ENCODE results near the gene KLRB1. TPM values are rescaled to one million over a fixed set of nuclear protein-coding genes. Genes with fewer than 3 reads are reported as not detected.
"Not testable (repeated sequence)": the region's sequence is repeated elsewhere in the genome, so short reads cannot be mapped to it uniquely, and the experiment has no call there.

Gene KLRB1
- not detected in 2 replicates for total RNA-seq

DNA sequence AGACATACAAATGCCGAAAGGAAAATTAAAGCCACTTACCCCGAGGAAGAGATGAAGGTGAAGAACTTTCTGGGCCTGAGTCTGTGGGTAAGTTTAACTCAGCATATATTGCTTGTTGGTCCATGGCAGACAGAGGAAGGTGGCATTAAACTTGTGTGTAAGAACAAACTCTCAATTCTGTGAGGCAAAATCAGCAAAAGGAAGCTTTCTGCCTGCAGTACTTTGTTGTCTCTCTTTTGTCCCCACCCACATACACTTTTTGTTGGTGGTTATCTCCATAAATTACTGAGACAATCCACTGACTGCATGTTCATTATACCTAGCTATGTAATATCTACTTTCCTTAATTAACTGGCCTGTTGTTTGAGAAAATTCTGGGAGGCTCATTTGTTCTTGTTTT is at the start of gene KLRB1:
Gene KLRB1 (minus strand): TSS at position 201 of the 400 bp plus-strand sequence. CDS start 77 bp downstream, at position 124.
- no peak for DNase-seq (ENCODE audit: low read depth, low spot score)

DNA sequence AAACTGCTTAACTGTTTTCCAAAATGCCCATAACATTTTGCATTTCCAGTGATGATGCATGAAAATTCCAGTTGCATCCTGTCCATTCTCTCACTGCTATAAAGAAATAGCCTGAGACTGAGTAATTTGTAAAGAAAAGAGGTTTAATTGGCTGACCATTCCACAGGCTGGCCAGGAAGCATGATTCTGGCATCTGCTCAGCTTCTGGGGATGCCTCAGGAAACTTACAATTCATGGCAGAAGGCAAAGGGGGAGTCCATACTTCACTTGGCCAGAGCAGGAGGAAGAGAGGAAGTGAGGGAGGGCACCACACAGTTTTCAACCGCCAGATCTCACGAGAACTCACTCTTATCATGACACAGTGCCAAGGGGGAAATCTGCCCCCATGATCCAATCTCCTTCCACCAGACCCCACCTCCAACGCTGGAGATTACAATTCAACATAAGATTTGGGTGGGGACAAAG is 43.6 kb upstream of the KLRB1 start:
- DNase-seq (ENCODE audit: low read depth, low spot score), result no peak

DNA sequence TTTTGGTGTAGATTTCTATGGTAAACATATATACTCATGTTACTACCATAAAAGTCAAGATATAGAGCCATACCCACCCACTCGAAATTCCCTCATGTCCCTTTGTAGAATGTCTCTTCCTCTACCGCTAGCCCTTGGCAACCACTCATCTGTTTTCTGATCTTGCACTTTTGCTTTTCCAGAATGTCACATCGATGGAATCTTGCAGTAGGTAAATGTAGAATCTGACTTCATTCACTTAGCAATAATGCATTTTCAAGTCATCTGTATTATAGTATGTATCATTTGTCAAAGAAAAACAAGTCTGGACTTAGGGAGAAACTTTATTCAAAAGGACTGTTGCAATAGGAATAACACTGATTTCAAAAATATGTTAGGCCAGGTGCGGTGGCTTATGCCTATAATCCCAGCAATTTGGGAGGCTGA is 42.4 kb upstream of the KLRB1 start:
- DNase-seq (ENCODE audit: low read depth, low spot score), result no peak

DNA sequence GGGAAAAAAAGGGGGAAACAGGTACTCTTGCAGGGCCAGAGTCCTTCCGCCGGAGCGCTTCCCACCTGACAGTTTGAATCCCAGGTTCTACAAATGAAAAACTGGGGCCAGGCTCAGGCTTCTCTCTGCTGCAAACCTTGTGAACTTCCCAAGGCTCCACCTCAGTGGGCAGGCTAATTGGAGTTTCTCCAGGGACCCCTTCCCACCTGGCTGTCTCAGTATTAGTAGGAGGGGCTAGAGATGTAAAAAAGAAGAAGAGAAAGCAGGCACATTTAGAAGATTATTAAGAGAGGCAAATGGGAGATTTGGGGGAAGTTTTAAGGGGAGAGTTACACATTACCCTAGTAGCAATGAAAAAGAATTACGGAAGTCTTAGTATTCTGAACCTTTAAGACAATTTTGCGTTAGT is 41.8 kb upstream of the KLRB1 start:
- no peak for DNase-seq (ENCODE audit: low read depth, low spot score)

DNA sequence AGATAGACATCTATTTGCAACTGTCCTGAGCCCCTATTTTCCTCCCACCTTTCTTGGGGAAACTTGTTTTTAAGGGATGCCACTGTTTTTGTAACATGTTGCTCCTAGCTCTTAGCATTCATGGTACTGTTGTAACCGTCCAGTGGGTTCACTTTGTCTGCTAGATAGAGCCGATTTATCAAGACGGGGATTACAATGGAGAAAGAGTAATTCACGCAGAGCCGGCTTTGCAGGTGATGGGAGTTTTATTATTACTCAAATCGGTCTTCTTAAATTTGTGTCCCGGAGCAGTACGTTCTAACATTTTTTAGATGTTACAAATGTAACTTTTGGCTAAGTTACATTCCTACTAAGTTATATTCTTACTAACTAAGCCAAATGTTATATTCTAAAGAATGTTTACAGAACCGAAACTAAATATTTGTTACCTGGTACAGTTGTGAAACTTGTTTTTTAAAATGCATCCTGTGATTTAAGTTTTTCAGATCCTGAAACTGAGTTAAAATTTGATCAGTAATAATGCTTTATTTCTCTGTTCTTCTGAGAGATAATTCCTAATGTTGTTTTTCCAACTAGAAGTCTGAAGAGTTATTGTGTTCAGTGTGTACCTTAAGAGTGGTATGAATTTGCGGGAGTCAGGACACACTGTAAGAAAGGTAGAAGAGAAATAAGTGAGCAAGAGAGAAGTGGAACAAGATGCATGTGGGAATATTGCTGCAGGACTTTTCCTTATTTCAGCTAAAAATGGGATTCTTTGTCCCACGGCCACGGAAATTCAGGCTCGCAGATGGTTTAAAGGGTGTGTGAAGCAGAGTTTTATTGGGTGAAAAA is 41.2 kb upstream of the KLRB1 start:
- DNase-seq (ENCODE audit: low read depth, low spot score), result no peak

DNA sequence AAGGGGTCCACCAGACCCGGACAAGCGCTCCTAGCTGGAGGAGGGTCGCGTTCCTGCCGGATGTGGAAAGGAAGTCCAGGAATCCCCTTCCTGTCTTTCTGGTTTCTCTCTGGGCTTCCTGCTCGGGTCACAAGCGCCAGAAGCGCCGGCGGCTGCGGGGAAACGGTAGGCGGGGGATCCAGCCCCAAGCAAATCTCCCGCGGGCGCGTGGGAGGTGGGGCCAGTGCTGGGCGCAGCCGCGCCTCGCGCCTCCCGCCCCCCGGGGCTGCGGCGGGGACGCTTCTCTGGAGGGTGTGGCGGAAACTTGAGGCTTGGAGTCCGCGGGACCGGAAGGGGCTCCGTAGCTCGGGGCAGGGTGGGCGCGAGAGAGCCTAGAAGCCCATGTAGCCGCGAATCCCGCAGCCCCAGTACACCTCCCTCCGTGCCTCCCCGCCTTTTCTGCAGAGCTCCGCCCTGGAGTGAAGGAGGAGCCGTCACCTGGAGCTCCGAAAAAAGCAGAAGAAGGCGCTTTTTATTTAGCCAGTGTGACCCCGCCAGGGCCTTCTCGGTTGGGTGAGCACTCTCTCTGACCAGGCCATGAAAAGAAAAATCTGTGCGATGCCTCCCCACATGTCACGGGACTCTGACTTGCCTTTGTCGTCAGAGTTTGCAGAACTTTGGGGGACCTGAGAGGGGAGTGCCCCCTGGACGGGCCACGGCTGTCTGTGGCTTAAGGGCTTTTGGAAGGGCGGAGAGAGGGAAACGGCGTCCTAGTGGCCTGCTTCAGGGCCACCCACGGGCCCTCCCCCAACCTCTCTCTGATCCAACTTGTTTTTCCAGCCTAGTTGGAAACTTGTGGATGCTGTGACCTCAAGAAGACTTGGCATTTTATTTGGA is 40.3 kb upstream of the KLRB1 start:
- no peak for DNase-seq (ENCODE audit: low read depth, low spot score)

DNA sequence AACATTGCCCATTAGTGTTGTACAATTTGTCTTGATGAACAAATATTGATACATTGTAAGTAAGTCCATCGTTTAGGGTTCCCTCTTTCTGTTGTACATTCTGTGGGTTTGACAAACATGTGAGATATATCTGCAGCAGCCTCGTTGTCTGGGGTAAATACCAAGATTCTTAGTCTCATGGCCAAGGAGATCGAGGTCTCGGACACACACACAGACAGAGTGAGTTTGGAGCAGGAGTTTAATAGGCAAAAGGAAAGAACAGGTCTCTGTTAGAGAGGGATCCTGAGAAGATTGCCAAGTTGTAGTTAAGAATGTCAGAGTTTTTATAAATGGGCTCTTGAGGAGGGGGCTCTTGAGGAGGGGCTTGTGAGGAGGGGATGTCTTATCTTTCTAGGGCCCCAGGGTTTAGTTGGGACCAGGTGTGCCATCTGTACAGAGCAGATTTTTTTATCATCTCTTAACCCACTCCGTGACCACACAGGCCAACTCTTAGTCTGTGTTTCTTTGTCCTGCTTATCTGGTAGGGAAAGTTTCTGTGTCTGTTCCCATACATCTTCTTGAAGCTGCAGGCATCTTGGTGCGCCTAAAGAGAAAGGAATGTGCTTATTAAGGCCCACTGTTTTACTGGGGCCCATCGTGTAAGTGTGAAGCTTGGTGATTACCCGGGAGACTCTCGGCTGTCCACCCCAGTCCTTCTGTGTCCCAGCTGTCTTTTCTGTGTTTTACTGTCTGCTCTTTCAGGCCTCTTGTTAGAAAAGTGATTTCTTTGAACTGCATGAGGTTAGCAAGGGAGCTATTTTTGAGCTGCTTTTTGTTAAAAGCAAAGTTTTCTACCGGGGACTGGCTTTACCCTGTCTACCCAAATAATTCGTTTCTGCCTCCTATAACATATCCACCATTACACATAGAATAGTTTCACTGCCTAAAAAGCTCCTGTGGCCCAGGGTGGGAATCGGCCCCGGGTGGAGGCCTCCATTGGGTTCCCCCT is 39.4 kb upstream of the KLRB1 start:
- DNase-seq (ENCODE audit: low read depth, low spot score), result no peak

DNA sequence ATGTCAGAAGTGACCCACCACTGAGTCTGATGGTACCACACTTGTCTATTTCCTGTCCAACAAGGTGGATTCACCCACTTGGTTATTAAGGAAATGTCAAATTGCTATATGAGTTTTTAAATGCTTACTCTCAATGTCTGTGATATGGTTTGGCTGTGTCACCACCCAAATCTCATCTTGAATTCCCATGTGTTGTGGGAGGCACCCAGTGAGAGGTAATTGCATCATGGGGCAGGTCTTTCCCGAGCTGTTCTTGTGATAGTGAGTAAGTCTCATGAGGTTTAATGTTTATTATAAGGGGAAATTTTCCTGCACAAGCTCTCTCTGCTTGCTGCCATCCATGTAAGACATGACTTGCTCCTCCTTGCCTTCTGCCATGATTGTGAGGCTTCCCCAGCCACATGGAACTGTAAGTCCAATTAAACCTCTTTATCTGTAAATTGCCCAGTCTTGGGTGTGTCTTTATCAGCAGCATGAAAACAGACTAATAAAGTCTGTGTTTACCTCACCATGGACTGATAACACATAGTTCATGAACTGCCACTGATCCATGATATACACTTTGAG is 37.4 kb upstream of the KLRB1 start:
- not testable (repeated sequence) for DNase-seq (ENCODE audit: low read depth, low spot score)

DNA sequence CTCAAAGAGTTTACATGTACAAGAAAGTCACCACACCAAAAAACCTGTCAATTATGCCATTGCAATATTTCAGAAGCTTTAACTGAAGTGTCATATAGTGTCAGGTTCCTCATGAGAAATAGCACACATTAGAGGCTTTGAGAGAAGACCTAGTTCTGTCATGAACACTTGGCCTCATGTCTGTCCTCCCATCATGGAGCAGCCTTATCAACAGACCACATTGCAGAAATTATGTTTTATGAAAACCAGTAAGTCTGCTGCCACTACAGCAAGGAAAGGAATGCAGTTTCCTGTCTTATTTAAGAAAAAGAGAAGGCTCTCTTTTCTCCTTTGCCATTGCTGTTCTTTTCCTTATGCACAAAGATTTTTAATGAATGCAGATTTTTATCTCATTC is 35.5 kb upstream of the KLRB1 start:
- DNase-seq (ENCODE audit: low read depth, low spot score), result no peak

DNA sequence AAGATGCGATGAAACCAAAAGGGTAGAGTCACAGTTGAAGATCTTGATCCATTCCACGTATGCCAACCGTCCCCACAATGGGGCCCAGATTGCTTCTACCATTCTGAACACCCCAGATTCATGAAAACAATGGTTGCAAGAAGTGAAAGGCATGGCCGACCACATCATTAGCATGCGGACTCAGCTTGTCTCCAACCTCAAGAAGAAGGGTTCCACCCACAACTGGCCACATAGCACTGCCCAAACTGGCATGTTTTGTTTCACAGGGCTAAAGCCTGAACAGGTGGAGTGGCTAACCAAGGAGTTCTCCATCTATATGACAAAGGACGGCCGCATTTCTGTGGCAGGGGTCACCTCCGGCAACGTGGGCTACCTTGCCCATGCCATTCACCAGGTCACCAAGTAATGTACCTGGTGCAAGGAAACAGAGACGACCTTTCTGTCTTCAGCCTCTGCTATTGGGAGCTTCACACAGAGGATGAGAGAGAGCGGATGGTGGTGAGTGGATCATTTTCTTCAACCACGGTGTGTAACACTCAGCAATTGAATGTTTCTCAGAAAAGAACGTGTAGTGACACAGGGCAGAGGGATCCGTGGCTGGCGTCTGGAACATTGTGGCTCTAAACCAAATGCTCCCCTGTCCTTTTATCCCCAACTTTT is 35.0 kb upstream of the KLRB1 start:
- DNase-seq (ENCODE audit: low read depth, low spot score), result no peak

DNA sequence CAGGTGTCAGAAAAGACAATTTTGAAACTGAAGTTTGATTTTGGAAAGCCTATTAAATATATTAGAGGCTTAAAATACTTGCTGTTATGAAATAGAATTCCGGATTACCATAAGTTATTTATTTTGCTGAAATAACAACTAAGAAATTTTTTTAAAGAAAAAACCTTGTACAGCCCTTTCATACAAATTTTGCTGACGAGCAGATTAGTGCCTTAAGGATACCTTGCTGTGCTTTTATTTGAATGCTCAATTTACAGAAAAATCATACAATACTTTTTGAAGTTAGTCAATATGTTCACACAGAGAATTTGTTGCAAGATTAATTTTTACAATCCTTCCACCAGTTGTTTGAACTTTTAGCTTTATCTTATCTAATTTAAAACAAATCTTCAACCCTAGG is 32.3 kb upstream of the KLRB1 start:
- DNase-seq (ENCODE audit: low read depth, low spot score), result no peak

DNA sequence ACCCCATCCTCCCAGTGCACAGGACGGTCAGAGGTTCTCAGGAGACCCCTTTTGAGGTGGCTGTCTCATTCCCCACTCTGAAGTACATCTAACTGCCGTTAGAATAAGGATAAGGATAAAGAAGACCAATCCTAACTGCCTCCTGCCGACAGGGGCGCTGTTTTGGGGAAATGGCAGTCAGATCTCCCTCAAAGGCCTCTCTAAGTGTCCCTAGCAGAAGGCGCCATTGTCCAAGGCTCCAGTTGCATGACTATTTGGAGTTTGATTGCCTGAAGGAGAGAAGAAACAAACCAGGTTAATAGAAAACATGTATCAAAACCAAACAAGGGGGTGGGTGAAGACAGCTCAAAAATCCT is 29.1 kb upstream of the KLRB1 start:
- DNase-seq (ENCODE audit: low read depth, low spot score), result no peak

DNA sequence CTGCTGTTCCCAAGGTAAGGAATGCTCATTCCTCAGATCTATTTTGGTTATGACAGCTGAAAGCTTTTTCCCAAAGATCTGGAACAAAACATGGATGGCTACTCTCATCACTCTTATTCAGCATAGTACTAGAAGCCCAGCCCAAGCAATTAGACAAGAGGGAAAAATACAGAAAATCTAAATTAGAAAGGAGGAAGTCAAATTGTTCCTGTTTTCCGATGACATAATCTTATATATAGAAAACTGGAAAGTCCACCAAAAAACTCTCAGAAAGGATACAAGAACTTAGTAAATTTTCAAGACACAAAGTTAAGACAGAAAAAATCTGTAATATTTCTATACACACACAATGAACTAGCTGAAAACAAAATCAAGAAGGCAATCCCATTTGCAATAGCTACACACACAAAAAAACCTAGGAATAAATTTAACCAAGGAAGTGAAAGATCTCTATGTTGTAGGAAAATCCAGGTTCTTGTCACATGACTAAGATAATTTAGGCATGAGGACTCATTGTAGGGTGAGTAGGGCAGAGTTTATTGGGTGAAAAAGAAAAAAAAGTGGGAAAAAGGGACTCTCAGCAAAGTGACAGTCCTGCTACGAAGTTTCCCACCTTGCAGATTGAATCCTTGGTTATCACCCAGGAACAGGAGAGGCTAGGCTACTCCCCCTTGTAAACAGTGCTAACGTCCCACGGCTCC is 28.6 kb upstream of the KLRB1 start:
- no peak for DNase-seq (ENCODE audit: low read depth, low spot score)

DNA sequence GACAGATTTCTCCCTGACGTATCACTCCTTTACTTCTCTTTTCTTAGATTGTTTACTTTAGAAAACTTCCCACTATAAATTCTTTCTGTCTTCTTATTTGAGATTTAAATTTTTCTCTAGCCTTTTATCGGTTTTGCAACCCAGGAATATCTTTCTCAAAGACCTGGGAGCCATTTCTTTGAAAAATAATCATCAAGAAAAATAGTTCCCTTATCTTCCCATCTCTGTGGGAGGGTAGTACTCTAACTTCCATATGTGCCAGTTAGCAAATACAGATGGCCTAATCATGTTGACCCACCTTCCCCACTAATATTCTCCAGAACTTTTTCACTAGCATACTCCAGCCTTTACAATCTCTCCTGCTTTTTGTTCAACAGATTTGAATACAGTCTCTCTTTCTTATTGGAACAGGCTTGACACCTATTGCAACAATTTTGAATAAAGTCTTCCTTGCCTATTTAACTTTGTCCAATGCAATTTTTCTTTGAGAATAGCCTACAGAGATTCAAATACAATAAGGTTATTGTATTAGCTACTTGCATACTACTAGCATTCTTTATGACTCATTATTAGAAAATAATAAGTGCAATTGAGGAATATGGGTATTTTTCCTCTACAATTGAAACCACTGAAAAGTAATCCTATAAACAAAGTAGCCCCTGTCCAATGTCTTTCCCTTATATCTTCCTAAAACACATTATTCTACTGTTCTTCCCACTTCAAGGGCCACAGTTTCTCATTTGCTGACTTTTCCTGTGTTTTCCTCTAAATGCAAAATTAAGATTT is 27.4 kb upstream of the KLRB1 start:
- DNase-seq (ENCODE audit: low read depth, low spot score), result no peak

DNA sequence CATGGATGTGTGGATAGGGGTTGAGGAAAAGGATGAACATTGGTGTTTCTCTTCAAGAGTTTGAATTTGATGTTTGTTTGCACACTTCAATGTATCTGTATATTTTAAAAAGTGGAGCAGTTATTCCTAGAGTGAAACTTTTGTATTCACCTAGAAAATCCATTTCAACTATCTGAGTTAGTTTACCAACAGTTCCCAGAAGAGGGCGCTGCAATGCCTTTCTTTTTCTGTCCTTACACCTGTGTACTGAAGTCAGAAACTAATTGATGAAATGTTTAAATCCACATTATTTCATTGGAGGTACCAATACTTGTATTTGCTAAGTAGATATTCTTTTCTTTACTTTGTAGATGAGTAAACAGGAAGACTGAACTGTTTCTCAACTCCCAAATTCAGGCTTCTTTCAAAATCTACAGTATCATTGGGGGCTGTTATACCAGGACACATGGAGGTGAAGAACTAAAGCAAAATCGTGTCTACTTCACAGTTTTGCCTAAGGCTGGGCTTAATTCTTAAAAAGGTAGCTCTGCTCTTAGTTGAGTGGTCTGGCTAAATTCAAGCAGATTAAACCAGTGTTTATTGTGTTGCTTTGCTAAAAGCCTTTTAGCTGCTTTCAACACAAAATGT is 26.6 kb upstream of the KLRB1 start:
- DNase-seq (ENCODE audit: low read depth, low spot score), result no peak

DNA sequence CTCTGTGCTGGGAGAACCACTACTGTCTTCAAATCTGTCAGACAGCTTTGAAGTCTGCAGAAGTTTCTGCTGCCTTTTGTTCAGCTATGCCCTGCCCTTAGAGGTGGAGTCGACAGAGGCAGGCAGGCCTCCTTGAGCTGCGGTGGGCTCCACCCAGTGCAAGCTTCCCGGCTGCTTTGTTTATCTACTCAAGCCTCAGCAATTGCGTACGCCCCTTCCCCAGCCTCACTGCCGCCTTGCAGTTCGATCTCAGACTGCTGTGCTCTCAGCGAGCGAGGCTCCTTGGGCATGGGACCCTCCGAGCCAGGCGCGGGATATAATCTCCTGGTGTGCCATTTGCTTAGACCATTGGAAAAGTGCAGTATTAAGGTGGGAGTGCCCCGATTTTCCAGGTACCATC is 25.1 kb upstream of the KLRB1 start:
- DNase-seq (ENCODE audit: low read depth, low spot score), result no peak

DNA sequence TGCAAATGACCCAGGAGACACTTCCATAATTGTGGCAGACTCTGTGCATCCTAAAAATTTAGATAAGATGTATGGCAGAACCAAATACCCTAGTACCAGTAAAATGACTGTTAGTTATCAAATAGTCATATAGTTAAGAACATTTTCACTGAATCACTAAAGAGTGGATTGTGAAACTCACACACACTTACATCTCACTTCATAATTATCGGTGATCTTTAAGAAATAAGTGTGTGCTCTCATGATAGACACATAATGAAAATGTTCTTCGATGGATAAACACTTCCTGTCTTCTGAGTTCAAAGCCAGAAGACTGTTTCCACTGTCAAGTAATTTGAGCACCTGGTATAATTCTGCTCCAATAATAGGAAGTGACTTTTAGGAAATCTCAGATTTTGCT is 19.1 kb upstream of the KLRB1 start:
- no peak for DNase-seq (ENCODE audit: low read depth, low spot score)

DNA sequence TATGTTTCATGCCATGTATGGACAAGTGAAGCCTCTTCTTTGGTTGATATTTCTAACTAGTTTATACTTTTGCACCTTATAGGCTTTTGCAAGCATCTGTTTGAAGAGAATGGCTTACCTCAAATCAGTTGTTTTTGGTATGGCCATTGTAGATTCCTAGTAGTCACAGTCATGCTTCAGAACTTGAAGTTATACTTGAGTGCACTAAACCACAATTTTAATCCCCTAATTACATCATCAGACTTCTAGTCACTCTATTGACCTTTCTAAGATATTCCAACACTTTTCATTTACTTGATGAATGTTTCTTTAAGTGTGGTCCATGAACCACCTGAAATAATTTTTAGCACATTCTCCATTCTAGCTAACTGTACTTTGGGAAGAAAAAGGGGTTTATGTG is 18.6 kb upstream of the KLRB1 start:
- no peak for DNase-seq (ENCODE audit: low read depth, low spot score)

DNA sequence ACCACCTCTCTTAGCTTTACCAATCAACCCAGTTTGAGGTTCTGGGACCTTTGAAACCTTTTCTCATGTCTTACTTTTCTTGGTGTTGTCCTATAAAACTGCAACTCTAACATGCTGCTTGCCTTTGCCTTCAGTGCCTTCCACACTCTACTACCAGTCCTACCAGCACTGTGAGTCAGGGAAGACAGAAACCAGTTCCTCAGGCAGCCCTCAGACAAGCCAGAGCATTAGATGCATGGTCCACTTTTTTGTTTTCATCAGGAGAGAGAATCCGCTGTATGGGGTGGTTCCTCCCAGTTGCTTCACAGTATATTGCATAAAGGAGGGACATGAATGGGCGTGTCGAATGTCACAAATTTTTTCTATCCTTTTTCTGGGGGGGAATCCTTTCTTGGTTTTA is 17.3 kb upstream of the KLRB1 start:
- DNase-seq (ENCODE audit: low read depth, low spot score), result no peak
